Muscle layer of colon (tissue), 2 donors: ENCODE data around the gene TNRC6B.

Source experiments
- H3K27ac ChIP-seq: one replicate; pipeline ENCODE4 v1.7.0; 2013; ENCODE audit warnings: low read depth, mild to moderate bottlenecking, low read length, moderate library complexity
- H3K27me3 ChIP-seq, 2 donors: one replicate each; pipeline ENCODE4 v1.7.0; 2013; ENCODE audit warnings: low read length in 2 of 2, mild to moderate bottlenecking in 2 of 2; ENCODE audit not compliant: insufficient read depth in 2 of 2, control insufficient read depth in 1 of 2
- H3K36me3 ChIP-seq: one replicate; pipeline ENCODE4 v1.7.0; 2013; ENCODE audit warnings: mild to moderate bottlenecking, low read length; ENCODE audit not compliant: insufficient read depth
- H3K4me1 ChIP-seq: one replicate; pipeline ENCODE4 v1.7.0; 2013; ENCODE audit warnings: mild to moderate bottlenecking, low read length; ENCODE audit not compliant: insufficient read depth
- H3K4me3 ChIP-seq, 2 donors: one replicate each; pipeline ENCODE4 v1.7.0; 2013; ENCODE audit warnings: low read length in 2 of 2, low read depth in 1 of 2, mild to moderate bottlenecking in 1 of 2, moderate library complexity in 1 of 2
- H3K9ac ChIP-seq: one replicate; pipeline ENCODE4 v1.7.0; 2013; ENCODE audit warnings: low read length
- H3K9me3 ChIP-seq: one replicate; pipeline ENCODE4 v1.7.0; 2013; ENCODE audit warnings: mild to moderate bottlenecking, low read length
- donor health status: abdominal sarcoma.
- donor health status: Adenocarcinoma of cecum.

The TNRC6B gene

GRCh38 chr22:40249286-40249685 lies 71.6 kb downstream of the TNRC6B start:
- no peaks in the 10 kb centered on the region for H3K27me3 ChIP-seq
- no peaks in the 10 kb centered on the region for H3K9me3 ChIP-seq
- no peaks in the 10 kb centered on the region for H3K4me1 ChIP-seq
- no peak overlapping the region for H3K9ac ChIP-seq
- H3K4me3 ChIP-seq = no peak overlapping the region
- H3K27ac ChIP-seq = no peak overlapping the region
- H3K36me3 ChIP-seq = peaks cover 23% of the 10 kb centered on the region

- no peaks in the 10 kb centered on the region for H3K9me3 ChIP-seq
- no peak overlapping the region for H3K27ac ChIP-seq
- H3K9ac ChIP-seq = no peak overlapping the region
- H3K4me1 ChIP-seq = no peaks in the 10 kb centered on the region
- H3K4me3 ChIP-seq = no peak overlapping the region
- peaks cover 23% of the 10 kb centered on the region for H3K36me3 ChIP-seq
- H3K27me3 ChIP-seq = no peaks in the 10 kb centered on the region
Observed at GRCh38 chr22:40250608-40251007, 72.9 kb downstream of the TNRC6B start.

- Histone ChIP-seq H3K4me3 (no peak overlapping the region), H3K9ac (no peak overlapping the region), H3K9me3 (no peaks in the 10 kb centered on the region), H3K27ac (no peak overlapping the region), H3K4me1 (peaks cover 4% of the 10 kb centered on the region), H3K36me3 (peaks cover 23% of the 10 kb centered on the region), H3K27me3 (no peaks in the 10 kb centered on the region)
Observed at GRCh38 chr22:40251106-40251505, 73.4 kb downstream of the TNRC6B start.

GRCh38 chr22:40252146-40252545 lies 74.4 kb downstream of the TNRC6B start:
- H3K27me3 ChIP-seq = no peaks in the 10 kb centered on the region

GRCh38 chr22:40256516-40256915 lies 78.8 kb downstream of the TNRC6B start:
- Histone ChIP-seq H3K36me3 (peaks cover 6% of the 10 kb centered on the region), H3K27ac (no peak overlapping the region), H3K4me1 (peaks cover 21% of the 10 kb centered on the region), H3K27me3 (no peaks in the 10 kb centered on the region), H3K9me3 (no peaks in the 10 kb centered on the region), H3K9ac (no peak overlapping the region), H3K4me3 (no peak overlapping the region)

More at GRCh38 chr22:40252146-40252545, 74.4 kb downstream of the TNRC6B start:
- H3K9ac ChIP-seq = no peak overlapping the region
- no peaks in the 10 kb centered on the region for H3K9me3 ChIP-seq
- H3K27ac ChIP-seq = no peak overlapping the region
- H3K36me3 ChIP-seq = peaks cover 13% of the 10 kb centered on the region
- no peak overlapping the region for H3K4me3 ChIP-seq
- H3K4me1 ChIP-seq = peaks cover 13% of the 10 kb centered on the region

- no peak overlapping the region for H3K9ac ChIP-seq
- peaks cover 6% of the 10 kb centered on the region for H3K36me3 ChIP-seq
- no peak overlapping the region for H3K27ac ChIP-seq
- no peaks in the 10 kb centered on the region for H3K27me3 ChIP-seq
- peaks cover 21% of the 10 kb centered on the region for H3K4me1 ChIP-seq
- H3K9me3 ChIP-seq = no peaks in the 10 kb centered on the region
- H3K4me3 ChIP-seq = no peak overlapping the region
Observed at GRCh38 chr22:40258017-40258416, 80.3 kb downstream of the TNRC6B start.

GRCh38 chr22:40258501-40258915 lies 80.8 kb downstream of the TNRC6B start:
- Histone ChIP-seq H3K4me1 (peaks cover 21% of the 10 kb centered on the region), H3K9me3 (no peaks in the 10 kb centered on the region), H3K9ac (no peak overlapping the region), H3K27me3 (no peaks in the 10 kb centered on the region), H3K4me3 (no peak overlapping the region), H3K27ac (no peak overlapping the region), H3K36me3 (peaks cover 5% of the 10 kb centered on the region)

GRCh38 chr22:40261783-40262182 lies 84.1 kb downstream of the TNRC6B start:
- H3K36me3 ChIP-seq = peaks cover 5% of the 10 kb centered on the region
- no peaks in the 10 kb centered on the region for H3K9me3 ChIP-seq
- H3K27me3 ChIP-seq = no peaks in the 10 kb centered on the region
- peaks cover 10% of the 10 kb centered on the region for H3K4me1 ChIP-seq
- no peak overlapping the region for H3K9ac ChIP-seq
- no peak overlapping the region for H3K27ac ChIP-seq
- no peak overlapping the region for H3K4me3 ChIP-seq

GRCh38 chr22:40263191-40263590 lies 85.5 kb downstream of the TNRC6B start:
- peaks cover 8% of the 10 kb centered on the region for H3K4me1 ChIP-seq
- no peaks in the 10 kb centered on the region for H3K9me3 ChIP-seq
- no peak overlapping the region for H3K9ac ChIP-seq
- no peak overlapping the region for H3K4me3 ChIP-seq
- H3K27me3 ChIP-seq = no peaks in the 10 kb centered on the region
- peaks cover 5% of the 10 kb centered on the region for H3K36me3 ChIP-seq
- H3K27ac ChIP-seq = no peak overlapping the region

- H3K27ac ChIP-seq = no peak overlapping the region
- H3K9ac ChIP-seq = no peak overlapping the region
- H3K27me3 ChIP-seq = no peaks in the 10 kb centered on the region
- no peaks in the 10 kb centered on the region for H3K9me3 ChIP-seq
- H3K4me1 ChIP-seq = no peaks in the 10 kb centered on the region
- no peak overlapping the region for H3K4me3 ChIP-seq
- peaks cover 5% of the 10 kb centered on the region for H3K36me3 ChIP-seq
Observed at GRCh38 chr22:40265783-40266182, 88.1 kb downstream of the TNRC6B start.

GRCh38 chr22:40270031-40270430 lies 92.3 kb downstream of the TNRC6B start:
- Histone ChIP-seq H3K9ac (no peak overlapping the region), H3K36me3 (peaks cover 13% of the 10 kb centered on the region), H3K27me3 (no peaks in the 10 kb centered on the region), H3K27ac (no peak overlapping the region), H3K4me3 (no peak overlapping the region), H3K4me1 (no peaks in the 10 kb centered on the region), H3K9me3 (no peaks in the 10 kb centered on the region)

GRCh38 chr22:40270748-40271373 lies 93.1 kb downstream of the TNRC6B start:
- H3K9ac ChIP-seq = no peak overlapping the region
- H3K27ac ChIP-seq = no peak overlapping the region
- peaks cover under 1% of the 10 kb centered on the region for H3K4me1 ChIP-seq
- no peaks in the 10 kb centered on the region for H3K9me3 ChIP-seq
- H3K27me3 ChIP-seq = no peaks in the 10 kb centered on the region
- H3K4me3 ChIP-seq = no peak overlapping the region
- H3K36me3 ChIP-seq = peaks cover 8% of the 10 kb centered on the region
